HepG2 (cell line): Measurements from ENCODE around the gene HACD1. TPM values are rescaled to one million over a fixed set of nuclear protein-coding genes. Genes with fewer than 3 reads are reported as not detected.

ENCODE experiments used
- ATAC-seq: fragments of 200-7000 bp; cut with Tn5 transposase; 3 replicates; pipeline ENCODE4 v1.9.1; 2020; ENCODE audit warnings: mild to moderate bottlenecking, moderate library complexity
- BruUV-seq: library from RNA; stranded (reverse); fragments of 400-500 nt; replicated peaks from 2 replicates; lab custom pipeline; 2021; lab: Mats Ljungman, UMichigan
- CTCF ChIA-PET: fragments of 300-600 bp; formaldehyde crosslinking; extraction: SDS; loops from one replicate; lab custom pipeline; 2021; ENCODE audit warnings: low total read pairs, inconsistent platforms, low intra/inter-chr PET ratio; lab: Yijun Ruan, JAX
- POLR2A ChIA-PET: fragments of 350-600 bp; sonication (Branson Sonifier 250); formaldehyde crosslinking; loops from one replicate; lab custom pipeline; 2020; ENCODE audit warnings: antibody characterized with exemption, inconsistent platforms; lab: Yijun Ruan, JAX
- DNase-seq: peaks from one replicate; pipeline ENCODE4 v3.0.0-alpha.2; 2015; ENCODE audit warnings: low spot score
- FAIRE-seq: peaks from 3 replicates; lab custom pipeline; 2011; peaks lifted over from hg19 to GRCh38; lab: Jason Lieb, UNC
- H2AFZ ChIP-seq: one replicate; pipeline ENCODE4 v1.6.1; 2011; ENCODE audit warnings: low read length, inconsistent platforms
- H3K27ac ChIP-seq: fragments of 300-600 bp; 3 replicates; pipeline ENCODE4 v1.8.0; 2011; ENCODE audit warnings: mixed run types, mild to moderate bottlenecking, mixed read lengths, low read length, inconsistent platforms; ENCODE audit not compliant: insufficient read depth; ENCODE audit errors: extremely low read length
- H3K27me3 ChIP-seq, 2 experiments: fragments of 200-600 bp in 1 of 2; 2 replicates in 1 of 2; 3 replicates in 1 of 2; pipeline versions ENCODE4 v1.6.0 to v1.8.0; 2011; ENCODE audit warnings: low read length in 2 of 2, mild to moderate bottlenecking in 2 of 2, moderate library complexity in 2 of 2, inconsistent platforms in 1 of 2; ENCODE audit not compliant: insufficient read depth in 2 of 2, control insufficient read depth in 1 of 2
- H3K36me3 ChIP-seq, 2 experiments: fragments of 200-600 bp in 1 of 2; replicated peaks in 1 of 2; 2 replicates in 1 of 2; 3 replicates in 1 of 2; pipeline versions ENCODE4 v1.5.1 to v1.8.0; 2011; ENCODE audit warnings: low read length in 2 of 2, inconsistent platforms in 1 of 2; ENCODE audit not compliant: insufficient read depth in 2 of 2, control insufficient read depth in 1 of 2
- H3K4me1 ChIP-seq: 2 replicates; pipeline ENCODE4 v1.5.1; 2012; ENCODE audit warnings: low read length, inconsistent platforms; ENCODE audit not compliant: insufficient read depth
- H3K4me2 ChIP-seq: 2 replicates; pipeline ENCODE4 v1.6.0; 2011; ENCODE audit warnings: low read depth, low read length, inconsistent platforms
- H3K4me3 ChIP-seq, 3 experiments: fragments of 200-600 bp in 1 of 3; sonication (generic), shearing (Covaris generic) in 1 of 3; replicated peaks in 1 of 3; 2 replicates each; pipeline ENCODE4 v1.5.1; 2011 to 2016; ENCODE audit warnings: low read length in 3 of 3, inconsistent platforms in 2 of 3, low read depth in 2 of 3, mild to moderate bottlenecking in 2 of 3, control low read depth in 1 of 3, mixed read lengths in 1 of 3; ENCODE audit not compliant: insufficient read depth in 1 of 3
- H3K79me2 ChIP-seq: one replicate; pipeline ENCODE4 v1.6.1; 2011; ENCODE audit warnings: low read length, inconsistent platforms; ENCODE audit not compliant: insufficient read depth
- H3K9ac ChIP-seq: 2 replicates; pipeline ENCODE4 v1.6.0; 2011; ENCODE audit warnings: mild to moderate bottlenecking, low read depth, low read length, inconsistent platforms; ENCODE audit not compliant: insufficient read depth
- H3K9me3 ChIP-seq: 2 replicates; pipeline ENCODE4 v1.5.1; 2012; ENCODE audit warnings: mild to moderate bottlenecking, low read length
- H4K20me1 ChIP-seq: 2 replicates; pipeline ENCODE4 v1.6.0; 2011; ENCODE audit warnings: inconsistent platforms, mild to moderate bottlenecking, low read length, moderate library complexity; ENCODE audit not compliant: insufficient read depth
- ARNTL ChIP-seq: sonication (generic); formaldehyde crosslinking; IDR thresholded peaks from 2 replicates; pipeline ENCODE4 v1.4.0; 2020; ENCODE audit warnings: mild to moderate bottlenecking, missing genetic modification reagents
- CCAR2 ChIP-seq: fragments of 200-400 bp; formaldehyde crosslinking; optimal IDR thresholded peaks from 2 replicates; pipeline ENCODE3; 2018; ENCODE audit warnings: low read depth, mild to moderate bottlenecking, low read length, moderate library complexity
- GATA4 ChIP-seq: sonication (generic); IDR thresholded peaks from 2 replicates; pipeline ENCODE4 v1.6.1; 2016; ENCODE audit warnings: antibody characterized with exemption, low read depth, borderline replicate concordance
- KDM1A ChIP-seq: IDR thresholded peaks from 2 replicates; pipeline ENCODE4 v1.6.1; 2016; ENCODE audit warnings: missing compliant biosample characterization
- NFATC3 ChIP-seq: sonication (generic); formaldehyde crosslinking; IDR thresholded peaks from 2 replicates; pipeline ENCODE4 v1.5.1; 2020; ENCODE audit warnings: mild to moderate bottlenecking, missing genetic modification reagents
- POLR2AphosphoS5 ChIP-seq: IDR thresholded peaks from 2 replicates; pipeline ENCODE4 v1.6.1; 2012; ENCODE audit warnings: low read depth, low read length
- SMAD1 ChIP-seq: sonication (generic); formaldehyde crosslinking; IDR thresholded peaks from 2 replicates; pipeline ENCODE4 v1.4.0; 2020; ENCODE audit warnings: missing genetic modification reagents, low read depth, mild to moderate bottlenecking, borderline replicate concordance
- SMYD3 ChIP-seq: sonication (generic); formaldehyde crosslinking; IDR thresholded peaks from 2 replicates; pipeline ENCODE4 v1.8.1; 2023; ENCODE audit warnings: mild to moderate bottlenecking, missing genetic modification reagents
- ZNF180 ChIP-seq: sonication (generic); formaldehyde crosslinking; IDR thresholded peaks from 2 replicates; pipeline ENCODE4 v1.4.0; 2020; ENCODE audit warnings: low read depth, missing genetic modification reagents, borderline replicate concordance
- ZNF20 ChIP-seq: sonication (generic); formaldehyde crosslinking; IDR thresholded peaks from 2 replicates; pipeline ENCODE4 v1.4.0; 2020; ENCODE audit warnings: mild to moderate bottlenecking, moderate library complexity, missing genetic modification reagents
- ZNF207 ChIP-seq: fragments of 450-650 bp; IDR thresholded peaks from 2 replicates; pipeline ENCODE4 v1.6.1; 2016; ENCODE audit warnings: antibody characterized with exemption, borderline replicate concordance
- WGBS: methylation state at CpG from one replicate; pipeline ENCODE4 v1.1.6; 2017; ENCODE audit warnings: low lambda C conversion rate; 5-methylcytosine and 5-hydroxymethylcytosine counted together
- in situ Hi-C: cut with HindIII; loops from 2 replicates; pipeline ENCODE4 v1.10.0; 2017; ENCODE audit warnings: low pct_unique_long_range_greater_than_20kb; ENCODE audit not compliant: extremely low pct_ligation_motif_present
- intact Hi-C: fragments of 100-400 bp; cut with micrococcal nuclease; formaldehyde crosslinking; loops from one replicate; pipeline ENCODE4 v1.10.0; 2022; ENCODE audit not compliant: unreplicated experiment
- polyA plus RNA-seq, 8 experiments: library from polyadenylated mRNA; depleted of rRNA in 3 of 8; stranded (reverse) in 7 of 8; unstranded in 1 of 8; fragments of >200 nt; fragmentation: Illumina TruSeq in 4 of 8; extraction: Trizol in 4 of 8; gene quantifications; 2 replicates each; pipeline versions ENCODE4 v1.2.1 to v1.2.3, GENCODE V29; 2011 to 2016; ENCODE audit warnings: low read depth in 4 of 8, missing spikeins in 1 of 8, mixed read lengths in 1 of 8; ENCODE audit not compliant: insufficient read depth in 1 of 8
- total RNA-seq, 5 experiments: library from RNA; depleted of rRNA; stranded (reverse); fragments of >200 nt; fragmentation: Illumina TruSeq; extraction: Trizol; gene quantifications; 2 replicates each; pipeline ENCODE4 v1.2.3, GENCODE V29; 2016; ENCODE audit warnings: low read depth in 1 of 5
- TF ChIP-seq, protein P1 (sequence below): sonication (generic); formaldehyde crosslinking; IDR thresholded peaks from 2 replicates; pipeline ENCODE4 v1.4.0; 2020; ENCODE audit warnings: mild to moderate bottlenecking, missing genetic modification reagents
- TF ChIP-seq, protein P2 (sequence below): sonication (generic); formaldehyde crosslinking; IDR thresholded peaks from 2 replicates; pipeline ENCODE4 v1.4.0; 2020; ENCODE audit warnings: missing genetic modification reagents
- TF ChIP-seq, protein P3 (sequence below): sonication (generic); formaldehyde crosslinking; IDR thresholded peaks from 2 replicates; pipeline ENCODE4 v1.5.1; 2020; ENCODE audit warnings: missing genetic modification reagents, mild to moderate bottlenecking, borderline replicate concordance

Gene HACD1
- total and polyA plus RNA-seq, 2 of the 13 experiments (the other 11 are each of a cell fraction or from before 2014, with no cell fraction given): 43.4 to 47.6 TPM

DNA sequence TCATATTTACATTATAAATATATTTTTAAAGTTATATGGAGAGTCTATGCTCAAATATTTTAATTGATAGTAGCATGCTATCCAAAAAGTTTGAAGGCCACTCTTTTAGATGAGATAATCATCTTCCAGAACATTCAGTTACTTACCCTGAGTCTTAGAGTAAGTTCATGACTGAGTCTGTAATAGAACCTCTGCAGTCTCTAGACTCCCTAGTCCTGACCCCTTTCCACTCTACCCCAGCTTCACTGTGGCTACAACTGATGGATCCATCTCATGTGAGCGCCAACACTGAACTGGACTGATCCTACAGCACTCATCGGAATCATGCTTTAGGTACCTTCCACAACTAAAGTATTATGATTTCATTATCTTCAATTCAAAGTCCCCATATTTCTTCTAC, 10.1 kb downstream of the HACD1 start:
- Histone ChIP-seq H3K27me3 (no peaks in the 10 kb centered on the region), H3K9ac (no peak overlapping the region), H3K4me2 (no peak overlapping the region), H3K79me2 (no peaks in the 10 kb centered on the region), H3K36me3 (no peaks in the 10 kb centered on the region), H4K20me1 (no peaks in the 10 kb centered on the region; the same call in 1 of the 2 replicates), H3K4me1 (no peaks in the 10 kb centered on the region), H3K27ac (no peak overlapping the region), H3K4me3 (no peak overlapping the region), H3K9me3 (no peaks in the 10 kb centered on the region), H2AFZ (no peak overlapping the region)
- in situ Hi-C loops (loop anchor here (5.0 to 25.0 kb wide), 3 partner anchors 135 to 608 kb away; no protein-coding TSS in a partner anchor), intact Hi-C loops (loop anchor here (1.0 to 10.0 kb wide), 3 partner anchors 136 to 608 kb away; no protein-coding TSS in a partner anchor)
- no TSS peak for BruUV-seq
- CTCF ChIA-PET: interaction anchor here (2.1 to 2.7 kb wide), 3 partner anchors 130 to 497 kb away, joined by 8 to 43 read pairs (median 17); no protein-coding TSS in a partner anchor
- TF ChIP-seq KDM1A (CRISPR knock-in tag): no peak
- no peak for TF ChIP-seq ZNF20 (CRISPR knock-in tag)
- TF ChIP-seq POLR2AphosphoS5: no peak
- no peak for TF ChIP-seq NFATC3 (CRISPR knock-in tag)
- no peak for TF ChIP-seq ZNF180 (CRISPR knock-in tag)
- TF ChIP-seq, protein P1, sequence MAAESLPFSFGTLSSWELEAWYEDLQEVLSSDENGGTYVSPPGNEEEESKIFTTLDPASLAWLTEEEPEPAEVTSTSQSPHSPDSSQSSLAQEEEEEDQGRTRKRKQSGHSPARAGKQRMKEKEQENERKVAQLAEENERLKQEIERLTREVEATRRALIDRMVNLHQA (CRISPR knock-in tag): no peak
- no peak for TF ChIP-seq SMAD1 (CRISPR knock-in tag)
- no peak for TF ChIP-seq SMYD3 (CRISPR knock-in tag)
- TF ChIP-seq ARNTL (CRISPR knock-in tag): no peak
- no peak for TF ChIP-seq CCAR2
- TF ChIP-seq ZNF207: no peak
- no peak for TF ChIP-seq GATA4
- TF ChIP-seq, protein P2, sequence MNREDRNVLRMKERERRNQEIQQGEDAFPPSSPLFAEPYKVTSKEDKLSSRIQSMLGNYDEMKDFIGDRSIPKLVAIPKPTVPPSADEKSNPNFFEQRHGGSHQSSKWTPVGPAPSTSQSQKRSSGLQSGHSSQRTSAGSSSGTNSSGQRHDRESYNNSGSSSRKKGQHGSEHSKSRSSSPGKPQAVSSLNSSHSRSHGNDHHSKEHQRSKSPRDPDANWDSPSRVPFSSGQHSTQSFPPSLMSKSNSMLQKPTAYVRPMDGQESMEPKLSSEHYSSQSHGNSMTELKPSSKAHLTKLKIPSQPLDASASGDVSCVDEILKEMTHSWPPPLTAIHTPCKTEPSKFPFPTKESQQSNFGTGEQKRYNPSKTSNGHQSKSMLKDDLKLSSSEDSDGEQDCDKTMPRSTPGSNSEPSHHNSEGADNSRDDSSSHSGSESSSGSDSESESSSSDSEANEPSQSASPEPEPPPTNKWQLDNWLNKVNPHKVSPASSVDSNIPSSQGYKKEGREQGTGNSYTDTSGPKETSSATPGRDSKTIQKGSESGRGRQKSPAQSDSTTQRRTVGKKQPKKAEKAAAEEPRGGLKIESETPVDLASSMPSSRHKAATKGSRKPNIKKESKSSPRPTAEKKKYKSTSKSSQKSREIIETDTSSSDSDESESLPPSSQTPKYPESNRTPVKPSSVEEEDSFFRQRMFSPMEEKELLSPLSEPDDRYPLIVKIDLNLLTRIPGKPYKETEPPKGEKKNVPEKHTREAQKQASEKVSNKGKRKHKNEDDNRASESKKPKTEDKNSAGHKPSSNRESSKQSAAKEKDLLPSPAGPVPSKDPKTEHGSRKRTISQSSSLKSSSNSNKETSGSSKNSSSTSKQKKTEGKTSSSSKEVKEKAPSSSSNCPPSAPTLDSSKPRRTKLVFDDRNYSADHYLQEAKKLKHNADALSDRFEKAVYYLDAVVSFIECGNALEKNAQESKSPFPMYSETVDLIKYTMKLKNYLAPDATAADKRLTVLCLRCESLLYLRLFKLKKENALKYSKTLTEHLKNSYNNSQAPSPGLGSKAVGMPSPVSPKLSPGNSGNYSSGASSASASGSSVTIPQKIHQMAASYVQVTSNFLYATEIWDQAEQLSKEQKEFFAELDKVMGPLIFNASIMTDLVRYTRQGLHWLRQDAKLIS (CRISPR knock-in tag): no peak
- TF ChIP-seq, protein P3, sequence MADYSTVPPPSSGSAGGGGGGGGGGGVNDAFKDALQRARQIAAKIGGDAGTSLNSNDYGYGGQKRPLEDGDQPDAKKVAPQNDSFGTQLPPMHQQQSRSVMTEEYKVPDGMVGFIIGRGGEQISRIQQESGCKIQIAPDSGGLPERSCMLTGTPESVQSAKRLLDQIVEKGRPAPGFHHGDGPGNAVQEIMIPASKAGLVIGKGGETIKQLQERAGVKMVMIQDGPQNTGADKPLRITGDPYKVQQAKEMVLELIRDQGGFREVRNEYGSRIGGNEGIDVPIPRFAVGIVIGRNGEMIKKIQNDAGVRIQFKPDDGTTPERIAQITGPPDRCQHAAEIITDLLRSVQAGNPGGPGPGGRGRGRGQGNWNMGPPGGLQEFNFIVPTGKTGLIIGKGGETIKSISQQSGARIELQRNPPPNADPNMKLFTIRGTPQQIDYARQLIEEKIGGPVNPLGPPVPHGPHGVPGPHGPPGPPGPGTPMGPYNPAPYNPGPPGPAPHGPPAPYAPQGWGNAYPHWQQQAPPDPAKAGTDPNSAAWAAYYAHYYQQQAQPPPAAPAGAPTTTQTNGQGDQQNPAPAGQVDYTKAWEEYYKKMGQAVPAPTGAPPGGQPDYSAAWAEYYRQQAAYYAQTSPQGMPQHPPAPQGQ: no peak
- ATAC-seq (no peak), FAIRE-seq (no peak), DNase-seq (no peak)
- WGBS: 81% methylated on average over 2 of the region's 2 CpGs
- POLR2A ChIA-PET: no interaction called here
